Stimulated activated memory B cell treated with anti-CD40 and anti-IgM and Interleukin-4, amounts not matched to agents 10 μg/mL and 1 μg/mL and 100 μg/mL, for 72 hours (primary cell): ENCODE measurements around the gene RELN.
"Not testable (repeated sequence)": the region's sequence is repeated elsewhere in the genome, so short reads cannot be mapped to it uniquely, and the experiment has no call there.

ENCODE experiments used
- ATAC-seq: fragments of 150-1000 bp; cut with Tn5 transposase; 2 replicates; pipeline ENCODE4 v1.10.0; 2021
- H3K27ac Mint-ChIP-seq: one replicate; pipeline ENCODE4 v1.8.0; 2022; ENCODE audit warnings: mild to moderate bottlenecking, mixed read lengths
- H3K27me3 Mint-ChIP-seq: one replicate; pipeline ENCODE4 v1.8.0; 2022; ENCODE audit warnings: mixed read lengths
- H3K36me3 Mint-ChIP-seq: one replicate; pipeline ENCODE4 v1.8.0; 2022; ENCODE audit warnings: mixed read lengths
- H3K4me1 Mint-ChIP-seq: one replicate; pipeline ENCODE4 v1.8.0; 2022; ENCODE audit warnings: mixed read lengths
- H3K4me3 Mint-ChIP-seq: one replicate; pipeline ENCODE4 v1.8.0; 2022; ENCODE audit warnings: mild to moderate bottlenecking, moderate library complexity, mixed read lengths
- H3K9me3 Mint-ChIP-seq: one replicate; pipeline ENCODE4 v1.8.0; 2022; ENCODE audit warnings: mixed read lengths

Gene RELN

DNA sequence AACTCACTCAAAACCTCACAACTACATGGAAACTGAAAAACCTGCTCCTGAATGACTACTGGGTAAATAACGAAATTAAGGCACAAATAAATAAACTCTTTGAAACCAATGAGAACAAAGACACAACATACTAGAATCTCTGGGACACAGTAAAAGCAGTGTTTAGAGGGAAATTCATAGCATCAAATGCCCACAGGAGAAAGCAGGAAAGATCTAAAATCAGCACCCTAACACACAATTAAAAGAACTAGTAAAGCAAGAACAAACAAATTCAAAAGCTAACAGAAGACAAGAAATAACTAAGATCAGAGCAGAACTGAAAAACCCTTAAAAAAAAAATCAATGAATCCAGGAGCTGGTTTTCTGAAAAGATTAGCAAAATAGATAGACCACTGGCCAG, 202.4 kb downstream of the RELN start:
- H3K36me3 Mint-ChIP-seq, H3K27ac Mint-ChIP-seq, H3K9me3 Mint-ChIP-seq, H3K4me3 Mint-ChIP-seq, ATAC-seq, H3K4me1 Mint-ChIP-seq: not testable (repeated sequence)
- peaks cover 12% of the 10 kb centered on the region for H3K27me3 Mint-ChIP-seq

DNA sequence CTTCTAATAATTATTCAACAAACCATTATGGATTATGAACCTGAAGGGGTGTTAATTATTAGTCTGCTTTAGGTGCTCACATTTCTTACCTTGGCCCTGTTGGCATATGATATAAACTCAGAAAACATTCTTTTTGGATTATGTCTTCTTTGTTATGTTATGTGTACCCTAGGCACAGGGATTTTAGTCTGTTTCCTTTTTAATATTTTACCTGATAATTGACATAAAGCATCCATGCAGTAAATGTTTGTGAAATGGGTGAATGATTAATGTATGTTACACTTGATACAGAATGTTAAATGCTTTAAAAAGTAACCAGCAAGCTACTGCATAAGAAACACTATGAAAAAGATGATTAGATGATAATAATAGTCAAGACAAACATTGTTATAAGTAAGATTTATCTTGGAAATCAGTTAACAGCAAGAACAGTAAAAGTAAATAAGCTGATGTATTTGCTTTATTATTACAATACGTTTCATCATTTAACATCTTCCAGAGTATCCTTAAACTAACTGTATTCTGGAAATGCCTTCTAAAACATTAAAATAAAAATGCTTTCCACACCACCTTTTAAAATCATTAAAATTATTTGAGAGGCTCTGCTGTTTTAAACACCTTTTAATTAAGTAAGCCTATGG, 204.7 kb downstream of the RELN start:
- no peaks in the 10 kb centered on the region for H3K4me1 Mint-ChIP-seq
- H3K36me3 Mint-ChIP-seq, result no peaks in the 10 kb centered on the region
- no peak overlapping the region for H3K4me3 Mint-ChIP-seq
- peaks cover 12% of the 10 kb centered on the region for H3K27me3 Mint-ChIP-seq
- peaks cover 5% of the 10 kb centered on the region for H3K9me3 Mint-ChIP-seq
- ATAC-seq, result no peak
- no peak overlapping the region for H3K27ac Mint-ChIP-seq

DNA sequence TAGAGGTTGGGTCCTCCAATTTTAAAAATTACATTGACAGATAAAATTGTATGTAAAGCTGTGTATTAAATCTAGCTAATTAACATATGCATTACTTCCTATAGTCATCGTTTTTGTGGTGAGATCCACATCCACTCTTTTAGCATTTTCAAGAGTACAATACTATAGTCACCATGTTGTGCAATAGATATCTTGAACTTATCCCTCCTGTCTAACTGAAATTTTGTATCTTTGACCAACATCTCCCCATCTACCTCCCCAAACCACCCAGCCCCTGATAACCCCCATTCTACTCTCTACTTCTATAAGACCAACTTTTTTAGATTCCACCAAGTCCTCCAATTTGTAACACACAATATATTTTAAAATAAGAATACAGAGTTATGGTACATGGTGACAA, 208.0 kb downstream of the RELN start:
- Mint-ChIP-seq H3K27me3 (no peaks in the 10 kb centered on the region), H3K9me3 (peaks cover 2% of the 10 kb centered on the region), H3K4me3 (no peak overlapping the region), H3K36me3 (no peaks in the 10 kb centered on the region), H3K27ac (no peak overlapping the region), H3K4me1 (no peaks in the 10 kb centered on the region)
- ATAC-seq, result no peak

DNA sequence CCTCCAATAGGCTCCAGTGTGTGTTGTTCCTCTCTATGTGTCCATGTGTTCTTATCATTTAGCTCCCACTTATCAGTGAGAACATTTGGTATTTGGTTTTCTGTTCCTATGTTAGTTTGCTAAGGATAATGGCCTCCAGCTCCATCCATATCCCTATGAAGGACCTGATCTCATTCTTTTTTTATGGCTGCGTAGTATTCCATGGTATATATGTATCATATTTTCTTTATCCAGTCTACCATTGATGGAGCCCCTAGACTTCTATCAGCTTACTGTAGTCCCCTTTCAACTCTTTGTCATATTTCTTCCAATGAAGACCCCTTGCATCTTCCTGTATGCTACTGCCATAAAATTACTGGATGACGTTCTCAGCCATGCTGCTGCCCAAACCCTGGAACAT, 208.9 kb downstream of the RELN start:
- not testable (repeated sequence) for H3K4me3 Mint-ChIP-seq

DNA sequence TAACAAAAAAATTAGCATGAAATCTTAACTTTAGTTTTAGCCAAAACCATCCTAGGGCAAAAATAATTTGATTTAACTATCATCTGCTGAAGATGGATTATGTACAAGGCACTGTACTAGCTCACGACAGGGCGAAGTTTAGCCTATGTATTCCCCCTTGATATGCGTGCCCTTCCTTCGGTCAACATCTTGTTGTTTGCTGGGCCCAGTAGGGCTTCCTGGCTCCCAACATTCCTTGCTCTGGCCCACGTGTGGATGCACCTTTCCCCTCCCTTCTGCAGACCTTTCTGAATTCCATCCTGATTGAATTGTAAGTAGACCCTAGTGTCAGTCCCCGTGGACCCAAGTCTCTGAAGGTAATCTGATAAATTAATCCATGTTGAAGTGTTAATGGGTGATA, 212.0 kb downstream of the RELN start:
- H3K27ac Mint-ChIP-seq, result no peak overlapping the region
- H3K27me3 Mint-ChIP-seq, result no peaks in the 10 kb centered on the region
- ATAC-seq, result no peak

More for the DNA sequence above, 208.9 kb downstream of the RELN start:
- H3K27me3 Mint-ChIP-seq, ATAC-seq, H3K36me3 Mint-ChIP-seq, H3K4me1 Mint-ChIP-seq, H3K27ac Mint-ChIP-seq, H3K9me3 Mint-ChIP-seq: not testable (repeated sequence)

DNA sequence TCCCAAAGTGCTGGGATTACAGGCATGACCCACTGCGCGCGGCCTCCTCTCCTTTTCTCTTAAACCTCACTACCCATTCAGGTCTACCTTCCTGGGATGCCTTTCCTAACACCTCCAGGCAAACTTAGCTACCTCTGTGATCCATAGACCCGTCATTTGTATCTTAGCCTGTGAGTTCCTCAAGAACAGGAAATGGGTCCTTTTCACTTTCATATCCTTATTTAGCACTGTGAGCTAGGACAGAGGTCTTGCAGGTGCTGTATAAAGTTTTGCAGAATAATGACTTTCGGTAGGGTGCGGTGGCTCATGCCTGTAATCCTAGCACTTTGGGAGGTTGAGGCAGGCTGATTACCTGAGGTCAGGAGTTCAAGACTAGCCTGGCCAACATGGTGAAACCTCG, 215.7 kb downstream of the RELN start:
- H3K4me1 Mint-ChIP-seq, result no peaks in the 10 kb centered on the region

More for the DNA sequence above, 212.0 kb downstream of the RELN start:
- H3K4me1 Mint-ChIP-seq, result no peaks in the 10 kb centered on the region
- H3K9me3 Mint-ChIP-seq, result peaks cover 2% of the 10 kb centered on the region
- H3K4me3 Mint-ChIP-seq, result no peak overlapping the region
- no peaks in the 10 kb centered on the region for H3K36me3 Mint-ChIP-seq

DNA sequence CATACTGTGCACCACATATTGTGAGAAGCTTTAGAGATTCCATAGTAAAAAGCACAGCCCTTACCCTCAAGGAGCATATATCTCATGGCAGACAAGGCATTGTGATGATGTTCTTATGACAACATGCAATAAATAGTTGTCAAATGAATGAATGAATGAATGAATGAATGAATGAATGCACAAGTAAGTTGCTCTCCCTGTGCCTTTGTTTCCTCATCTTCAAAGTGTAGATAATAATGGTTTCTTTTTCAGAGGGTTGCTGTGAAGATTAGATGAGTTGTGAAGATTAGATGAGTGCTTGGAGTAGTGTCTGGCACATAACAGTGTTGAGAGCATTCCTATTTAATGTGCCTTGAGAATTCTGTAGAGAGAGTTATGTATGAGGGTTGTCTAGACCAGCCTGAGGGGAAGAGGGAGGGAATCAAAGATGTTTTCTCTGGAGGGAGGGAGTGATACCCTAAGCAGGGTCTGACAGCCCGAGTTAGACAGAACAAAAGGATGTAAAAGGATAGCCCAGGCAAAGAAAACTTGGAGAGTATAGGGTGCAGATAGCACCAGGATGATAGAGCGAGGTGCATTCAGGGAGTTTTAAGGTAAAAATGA, 217.2 kb downstream of the RELN start:
- no peak for ATAC-seq
- no peaks in the 10 kb centered on the region for H3K4me1 Mint-ChIP-seq
- no peak overlapping the region for H3K27ac Mint-ChIP-seq
- no peaks in the 10 kb centered on the region for H3K27me3 Mint-ChIP-seq
- H3K9me3 Mint-ChIP-seq, result no peaks in the 10 kb centered on the region
- H3K4me3 Mint-ChIP-seq, result no peak overlapping the region
- H3K36me3 Mint-ChIP-seq, result no peaks in the 10 kb centered on the region

More for the DNA sequence above, 215.7 kb downstream of the RELN start:
- H3K27me3 Mint-ChIP-seq, result no peaks in the 10 kb centered on the region
- H3K27ac Mint-ChIP-seq, result no peak overlapping the region
- ATAC-seq, result no peak
- H3K9me3 Mint-ChIP-seq, result no peaks in the 10 kb centered on the region
- H3K4me3 Mint-ChIP-seq, result no peak overlapping the region
- no peaks in the 10 kb centered on the region for H3K36me3 Mint-ChIP-seq

DNA sequence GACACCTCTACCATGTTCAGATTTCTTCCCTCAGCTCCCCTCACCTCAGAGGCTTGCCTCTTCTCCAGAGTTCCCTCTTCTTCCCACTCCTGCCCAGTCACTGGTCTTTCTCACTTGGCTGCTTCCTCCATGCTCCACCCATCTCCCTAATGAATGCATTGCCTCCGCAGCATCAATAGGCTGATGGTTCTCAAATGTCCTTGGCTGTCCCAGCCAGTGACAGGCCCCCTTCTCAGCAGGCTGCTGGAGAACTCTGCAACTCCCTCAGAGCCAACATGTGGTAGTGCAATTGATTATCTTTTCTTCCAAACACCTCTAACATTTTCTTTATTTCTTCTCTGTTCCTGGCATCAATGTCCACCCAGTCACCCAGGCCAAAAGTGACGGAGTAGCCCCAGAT, 218.2 kb downstream of the RELN start:
- H3K4me3 Mint-ChIP-seq, result no peak overlapping the region
- H3K27me3 Mint-ChIP-seq, result no peaks in the 10 kb centered on the region
- H3K27ac Mint-ChIP-seq, result no peak overlapping the region
- H3K9me3 Mint-ChIP-seq, result no peaks in the 10 kb centered on the region
- no peak for ATAC-seq
- H3K4me1 Mint-ChIP-seq, result no peaks in the 10 kb centered on the region
- no peaks in the 10 kb centered on the region for H3K36me3 Mint-ChIP-seq

DNA sequence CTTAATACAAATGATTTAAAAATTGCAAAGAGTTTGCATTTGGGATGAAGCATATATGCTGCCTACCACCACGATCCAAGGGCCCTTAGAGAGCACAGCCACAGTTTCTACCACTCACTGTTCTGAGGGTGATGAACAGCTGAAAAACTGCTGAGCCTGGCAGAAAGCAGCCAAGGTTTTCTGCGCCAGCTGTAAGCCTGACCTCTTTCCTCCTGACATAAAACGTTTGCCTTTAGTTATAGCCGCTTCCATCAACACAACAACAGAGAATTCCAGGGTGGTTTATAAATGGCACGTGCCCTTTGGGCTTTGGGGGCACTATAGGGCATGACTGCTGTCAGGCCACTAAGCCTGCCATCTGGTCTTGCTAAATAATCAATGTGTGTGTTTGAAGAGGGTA, 222.8 kb downstream of the RELN start:
- Mint-ChIP-seq H3K27ac (no peak overlapping the region), H3K4me3 (no peak overlapping the region), H3K9me3 (no peaks in the 10 kb centered on the region), H3K27me3 (no peaks in the 10 kb centered on the region), H3K4me1 (no peaks in the 10 kb centered on the region), H3K36me3 (no peaks in the 10 kb centered on the region)
- ATAC-seq, result peak; percentile 4

DNA sequence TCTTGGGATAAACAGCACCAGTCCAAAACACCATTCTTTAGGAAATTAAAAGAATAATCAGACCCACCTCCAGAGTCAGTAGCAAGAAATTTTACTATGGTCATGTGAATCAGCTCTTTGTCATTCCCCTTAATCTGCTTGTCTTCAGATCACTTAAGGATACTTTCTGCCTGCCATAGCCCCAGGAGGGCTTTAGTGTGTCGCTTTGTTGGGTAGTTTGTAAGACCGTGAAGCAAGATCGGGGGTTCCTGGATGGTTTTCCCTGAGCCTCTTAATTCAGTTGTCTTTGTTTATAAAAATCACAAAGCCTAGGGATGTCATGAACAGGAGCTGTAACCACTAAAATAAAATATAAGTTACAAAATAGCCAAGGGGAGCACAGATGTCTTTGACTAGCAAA, 223.6 kb downstream of the RELN start:
- H3K4me3 Mint-ChIP-seq, result no peak overlapping the region
- ATAC-seq, result no peak
- H3K27me3 Mint-ChIP-seq, result no peaks in the 10 kb centered on the region
- no peaks in the 10 kb centered on the region for H3K36me3 Mint-ChIP-seq
- H3K9me3 Mint-ChIP-seq, result no peaks in the 10 kb centered on the region
- no peak overlapping the region for H3K27ac Mint-ChIP-seq
- no peaks in the 10 kb centered on the region for H3K4me1 Mint-ChIP-seq

DNA sequence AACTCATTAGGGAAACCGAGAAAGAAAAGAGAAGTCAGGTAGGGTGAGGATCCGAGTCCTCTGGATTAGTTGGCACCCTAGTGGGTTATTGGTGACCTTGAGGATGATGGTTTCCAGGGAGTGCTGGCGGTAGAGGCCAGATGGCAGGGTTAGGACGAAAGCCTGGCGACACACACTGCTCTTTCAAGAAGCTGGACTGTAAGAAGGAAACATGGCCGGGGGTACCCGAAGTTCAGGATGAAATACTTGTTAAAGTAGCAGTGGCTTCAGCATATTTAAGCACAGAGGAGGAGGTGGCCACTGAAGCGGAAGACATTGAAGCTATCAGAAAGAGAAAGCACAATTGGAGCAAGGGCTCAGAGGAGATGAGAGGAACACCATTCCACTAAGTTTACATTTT, 224.6 kb downstream of the RELN start:
- Mint-ChIP-seq H3K27me3 (no peaks in the 10 kb centered on the region), H3K4me1 (no peaks in the 10 kb centered on the region), H3K27ac (no peak overlapping the region), H3K36me3 (no peaks in the 10 kb centered on the region), H3K9me3 (no peaks in the 10 kb centered on the region), H3K4me3 (no peak overlapping the region)
- no peak for ATAC-seq

DNA sequence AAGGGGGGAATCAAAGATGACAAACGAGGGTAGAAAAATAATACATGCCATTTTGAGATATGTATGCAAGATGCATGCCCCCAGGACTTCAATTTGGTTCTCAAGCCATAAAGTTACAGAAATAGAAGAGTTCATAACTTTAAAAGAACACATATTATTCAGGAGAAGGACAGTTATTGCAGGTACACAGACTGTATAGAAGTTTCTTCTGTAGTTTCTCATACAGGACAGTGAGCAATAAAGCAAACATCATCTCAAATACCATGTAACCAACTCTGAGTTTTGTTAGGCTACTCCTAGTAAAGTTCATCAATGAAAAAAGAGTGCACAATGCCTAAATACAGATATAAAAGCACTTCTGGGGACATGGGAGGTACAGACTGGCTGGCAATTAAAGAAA, 226.6 kb downstream of the RELN start:
- no peaks in the 10 kb centered on the region for H3K36me3 Mint-ChIP-seq
- no peaks in the 10 kb centered on the region for H3K4me1 Mint-ChIP-seq
- H3K4me3 Mint-ChIP-seq, result no peak overlapping the region
- ATAC-seq, result no peak
- no peak overlapping the region for H3K27ac Mint-ChIP-seq
- H3K27me3 Mint-ChIP-seq, result no peaks in the 10 kb centered on the region
- no peaks in the 10 kb centered on the region for H3K9me3 Mint-ChIP-seq

DNA sequence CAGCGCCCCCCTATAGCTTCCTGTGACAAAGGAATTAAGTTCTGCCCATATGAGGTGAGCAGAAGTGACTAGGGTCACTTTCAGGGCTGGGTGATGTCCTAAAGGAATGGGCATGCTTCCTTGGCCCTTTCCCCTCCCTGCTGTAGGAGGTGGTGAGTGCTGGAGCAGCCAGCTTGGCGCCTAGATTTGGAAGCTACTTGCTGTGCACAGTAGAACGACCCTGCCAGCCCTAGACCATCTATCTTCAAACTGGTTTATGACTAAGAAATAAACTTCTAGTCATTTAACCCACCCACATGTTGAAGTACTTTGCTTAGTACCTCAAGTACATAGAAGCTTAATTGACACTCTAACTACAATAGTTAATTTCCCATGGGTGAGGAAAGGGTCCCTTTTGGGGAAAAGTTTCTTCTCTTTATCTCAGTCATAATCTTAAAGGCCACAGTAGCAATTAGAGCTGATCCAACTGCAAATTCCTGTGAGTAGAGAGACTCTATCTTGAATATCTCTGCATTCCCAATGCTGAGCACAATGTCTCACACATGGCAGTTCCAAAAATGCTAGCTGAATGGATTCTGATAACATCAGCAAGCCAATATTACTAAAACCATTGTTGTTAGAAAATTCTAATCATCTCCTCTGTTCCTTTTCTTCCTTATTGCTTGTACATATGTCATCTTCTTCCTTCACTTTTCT, 227.2 kb downstream of the RELN start:
- Mint-ChIP-seq H3K9me3 (no peaks in the 10 kb centered on the region), H3K4me1 (no peaks in the 10 kb centered on the region), H3K36me3 (no peaks in the 10 kb centered on the region), H3K4me3 (no peak overlapping the region), H3K27me3 (no peaks in the 10 kb centered on the region), H3K27ac (no peak overlapping the region)
- no peak for ATAC-seq

DNA sequence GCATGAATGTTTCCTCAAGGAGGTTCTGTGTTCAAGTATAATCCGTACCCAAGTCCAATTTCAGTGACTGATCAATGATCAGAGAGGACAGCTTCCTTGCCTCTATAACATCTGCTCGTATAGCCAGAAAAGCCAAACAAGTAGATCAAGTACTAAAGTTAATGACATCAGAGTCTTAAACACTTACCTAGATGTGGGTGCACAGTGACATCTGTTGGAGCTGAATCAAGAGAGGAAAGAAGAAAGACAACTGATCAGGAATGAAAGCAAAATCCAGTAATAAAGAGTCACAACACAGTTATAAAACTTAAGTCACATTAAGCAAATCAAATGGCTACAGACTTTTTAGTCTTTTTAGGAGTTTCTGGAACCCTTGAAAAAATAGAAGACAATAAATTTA, 236.5 kb downstream of the RELN start:
- ATAC-seq, result no peak
- H3K4me1 Mint-ChIP-seq, result no peaks in the 10 kb centered on the region
- no peak overlapping the region for H3K4me3 Mint-ChIP-seq
- H3K9me3 Mint-ChIP-seq, result no peaks in the 10 kb centered on the region
- no peak overlapping the region for H3K27ac Mint-ChIP-seq
- H3K27me3 Mint-ChIP-seq, result no peaks in the 10 kb centered on the region
- no peaks in the 10 kb centered on the region for H3K36me3 Mint-ChIP-seq

DNA sequence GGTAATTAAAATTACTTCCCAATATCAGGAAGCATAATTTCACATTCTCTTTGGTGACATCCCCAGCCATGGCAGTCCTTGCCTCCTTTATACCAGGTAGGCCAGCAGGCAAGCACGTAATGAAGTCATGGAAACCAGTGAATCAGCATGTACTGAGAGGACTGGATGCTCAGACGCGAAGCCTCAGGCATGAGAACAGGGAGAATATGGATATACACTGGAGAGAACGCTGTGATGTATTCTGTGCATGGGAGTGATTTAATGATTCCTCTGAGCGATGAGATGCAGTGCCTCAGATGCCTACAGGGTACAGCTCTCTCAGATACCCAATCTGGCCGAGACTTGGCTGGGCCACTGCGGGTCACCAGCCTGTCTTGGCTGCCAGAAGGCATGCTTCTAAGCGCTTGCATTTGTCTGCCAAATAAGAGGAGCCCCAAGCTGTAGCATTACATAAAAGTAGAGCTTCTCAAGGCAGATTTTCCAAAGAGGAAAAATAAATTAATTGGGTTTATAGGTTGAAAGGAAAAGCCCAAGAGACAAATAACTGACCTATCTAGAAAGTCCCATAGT, 238.1 kb downstream of the RELN start:
- H3K27ac Mint-ChIP-seq, result no peak overlapping the region
- ATAC-seq, result no peak
- no peaks in the 10 kb centered on the region for H3K36me3 Mint-ChIP-seq
- H3K27me3 Mint-ChIP-seq, result no peaks in the 10 kb centered on the region
- H3K4me1 Mint-ChIP-seq, result no peaks in the 10 kb centered on the region
- no peak overlapping the region for H3K4me3 Mint-ChIP-seq
- no peaks in the 10 kb centered on the region for H3K9me3 Mint-ChIP-seq

DNA sequence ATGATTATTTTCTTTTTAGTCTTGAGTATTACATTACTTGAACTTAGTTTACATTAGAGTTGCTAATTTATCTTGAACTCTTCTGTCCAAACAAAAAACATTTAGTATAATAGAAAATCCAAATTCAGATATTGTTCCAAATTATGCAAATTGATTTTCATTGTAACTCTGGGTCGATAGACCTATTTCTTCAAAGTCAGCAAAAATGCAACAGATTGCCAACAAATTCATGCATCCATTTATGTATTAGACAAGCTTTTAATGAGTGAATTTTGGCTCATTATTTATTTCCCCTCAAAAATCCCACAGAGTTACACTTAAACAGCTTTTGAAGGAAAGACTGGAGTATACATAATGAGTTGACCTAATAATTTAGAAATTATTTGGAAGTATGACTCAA, 240.8 kb downstream of the RELN start:
- ATAC-seq, result no peak
- Mint-ChIP-seq H3K9me3 (no peaks in the 10 kb centered on the region), H3K4me1 (no peaks in the 10 kb centered on the region), H3K27ac (no peak overlapping the region), H3K4me3 (no peak overlapping the region), H3K27me3 (no peaks in the 10 kb centered on the region), H3K36me3 (no peaks in the 10 kb centered on the region)
